Fibroblast of villous mesenchyme (primary cell): ENCODE results near the gene CUL4B. TPM values are rescaled to one million over a fixed set of nuclear protein-coding genes. Genes with fewer than 3 reads are reported as not detected.

Experiments used
- DNase-seq: peaks from one replicate; pipeline ENCODE4 v3.0.0-alpha.2; 2010; ENCODE audit warnings: low read depth
- H3K4me3 ChIP-seq: 2 replicates; pipeline ENCODE4 v1.5.1; 2011; ENCODE audit warnings: low read depth, mild to moderate bottlenecking, low read length
- total RNA-seq: library from RNA; depleted of rRNA; stranded (reverse); fragments of >200 nt; gene quantifications from 2 replicates; pipeline ENCODE4 v1.2.3, GENCODE V29; 2012
- TF ChIP-seq, protein P1 (sequence below): IDR thresholded peaks from 2 replicates; pipeline ENCODE4 v1.5.1; 2012; ENCODE audit warnings: low read depth, mild to moderate bottlenecking, low read length; ENCODE audit not compliant: insufficient read depth

The CUL4B gene
- total RNA-seq, 1 donor: 212 TPM

DNA sequence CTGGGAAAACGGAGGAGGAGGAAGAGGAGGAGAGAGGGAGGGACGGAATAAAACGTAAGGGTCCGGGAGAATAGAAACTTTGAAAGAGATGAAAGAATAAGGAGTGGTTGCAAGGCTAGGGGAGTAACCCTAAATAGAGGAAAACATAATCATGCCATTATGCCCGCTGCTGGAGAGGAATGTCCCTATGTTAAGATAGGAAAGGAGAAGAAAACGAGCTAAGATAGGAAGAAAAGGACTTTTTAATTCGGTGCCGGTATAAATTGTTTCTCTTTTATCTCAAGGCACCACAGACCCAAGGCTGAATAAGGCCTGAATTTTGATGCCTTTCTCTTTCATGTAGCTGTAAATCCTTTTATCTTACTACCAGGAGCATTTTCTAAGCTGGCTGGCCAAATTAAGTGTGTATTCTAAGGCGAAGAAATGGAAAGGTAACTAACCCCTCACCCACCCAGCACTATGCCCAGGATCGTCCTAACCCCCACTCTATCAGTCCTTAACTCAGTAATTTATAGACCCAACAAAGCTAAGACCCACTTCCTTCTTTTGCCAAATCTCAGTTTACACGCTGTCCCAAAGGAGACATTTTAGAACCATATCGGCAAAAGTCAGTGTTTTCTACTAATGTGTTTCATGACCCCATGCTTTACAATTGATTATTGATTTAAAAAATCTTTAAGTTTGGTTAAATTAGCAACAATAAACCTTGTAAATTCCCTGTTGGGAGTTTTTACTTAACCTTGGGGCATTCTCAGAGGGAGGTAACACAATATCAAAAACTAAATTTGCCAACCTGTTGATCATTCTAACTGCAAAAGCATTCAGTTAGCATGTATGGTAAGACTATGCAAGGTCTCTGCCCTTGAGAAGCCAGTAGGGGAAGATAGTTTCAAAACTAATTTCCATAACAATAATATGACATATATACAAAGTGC lies 1.1 kb upstream of the CUL4B start:
- TF ChIP-seq, protein P1, sequence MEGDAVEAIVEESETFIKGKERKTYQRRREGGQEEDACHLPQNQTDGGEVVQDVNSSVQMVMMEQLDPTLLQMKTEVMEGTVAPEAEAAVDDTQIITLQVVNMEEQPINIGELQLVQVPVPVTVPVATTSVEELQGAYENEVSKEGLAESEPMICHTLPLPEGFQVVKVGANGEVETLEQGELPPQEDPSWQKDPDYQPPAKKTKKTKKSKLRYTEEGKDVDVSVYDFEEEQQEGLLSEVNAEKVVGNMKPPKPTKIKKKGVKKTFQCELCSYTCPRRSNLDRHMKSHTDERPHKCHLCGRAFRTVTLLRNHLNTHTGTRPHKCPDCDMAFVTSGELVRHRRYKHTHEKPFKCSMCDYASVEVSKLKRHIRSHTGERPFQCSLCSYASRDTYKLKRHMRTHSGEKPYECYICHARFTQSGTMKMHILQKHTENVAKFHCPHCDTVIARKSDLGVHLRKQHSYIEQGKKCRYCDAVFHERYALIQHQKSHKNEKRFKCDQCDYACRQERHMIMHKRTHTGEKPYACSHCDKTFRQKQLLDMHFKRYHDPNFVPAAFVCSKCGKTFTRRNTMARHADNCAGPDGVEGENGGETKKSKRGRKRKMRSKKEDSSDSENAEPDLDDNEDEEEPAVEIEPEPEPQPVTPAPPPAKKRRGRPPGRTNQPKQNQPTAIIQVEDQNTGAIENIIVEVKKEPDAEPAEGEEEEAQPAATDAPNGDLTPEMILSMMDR: no peak
- DNase-seq: no peak
- peak overlapping the region; percentile 79 for H3K4me3 ChIP-seq

DNA sequence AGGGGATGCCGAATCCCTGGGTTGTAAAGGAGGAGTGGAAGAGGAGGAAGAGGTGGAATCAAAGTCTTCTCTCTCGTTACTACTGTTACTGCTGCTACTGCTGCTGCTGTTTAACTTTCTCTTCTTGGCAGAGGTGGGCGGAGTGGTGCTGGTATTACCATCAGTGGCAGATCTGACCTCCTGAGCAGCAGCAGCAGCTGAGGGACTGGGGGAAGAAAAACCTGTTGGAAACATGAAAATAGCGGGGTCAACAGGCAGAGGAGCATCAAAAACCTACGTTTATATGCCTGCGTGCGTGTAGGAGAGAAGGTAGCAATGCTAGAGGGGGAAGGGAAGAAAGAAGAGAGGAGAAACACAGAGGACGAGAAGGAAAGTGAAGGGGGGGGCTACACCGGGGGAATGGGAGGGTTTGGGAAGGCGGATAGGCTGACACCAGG lies 339 bp downstream of the CUL4B start:
- H3K4me3 ChIP-seq: peak overlapping the region; percentile 79
- peak; percentile 58 for DNase-seq
- TF ChIP-seq, protein P1: no peak

DNA sequence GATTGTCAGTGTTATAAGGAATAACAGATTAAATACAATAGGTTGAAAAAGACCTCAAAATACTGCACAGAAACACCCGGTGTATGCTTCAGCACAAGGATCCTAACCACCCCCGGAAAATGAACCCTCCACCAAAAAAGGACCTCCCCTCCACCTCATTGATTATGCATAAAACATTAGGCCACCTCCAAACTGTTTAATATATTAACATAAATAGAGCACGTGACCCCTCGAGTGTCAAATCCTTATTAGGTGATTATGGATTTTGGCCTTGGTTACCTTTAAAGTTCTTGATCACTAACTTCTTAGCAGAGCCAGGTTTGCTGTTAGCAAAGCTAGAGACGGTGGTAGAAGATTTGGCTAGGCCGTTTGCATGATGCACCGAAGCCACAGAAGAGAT lies 958 bp downstream of the CUL4B start:
- TF ChIP-seq, protein P1: no peak
- H3K4me3 ChIP-seq: peak overlapping the region; percentile 79
- no peak for DNase-seq

DNA sequence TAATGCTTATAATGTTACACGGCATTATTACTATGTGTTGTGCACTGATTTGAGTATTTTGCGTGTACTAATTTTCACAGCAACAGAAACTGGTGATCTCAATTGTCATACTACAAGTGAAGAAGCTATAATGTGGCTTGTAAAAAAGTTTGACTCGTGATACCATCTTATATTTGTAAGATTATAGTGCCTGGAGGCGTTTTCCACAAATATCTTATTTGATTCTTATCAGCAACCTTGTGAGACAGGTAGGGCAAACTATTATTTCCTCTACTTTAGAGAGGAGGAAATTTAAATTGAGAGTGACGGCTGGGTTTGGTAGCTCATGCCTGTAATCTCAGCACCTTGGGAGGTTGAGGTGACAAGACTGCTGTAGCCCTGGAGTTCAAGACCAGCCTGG lies 4.5 kb downstream of the CUL4B start:
- DNase-seq: no peak
- TF ChIP-seq, protein P1: no peak
- no peak overlapping the region for H3K4me3 ChIP-seq

DNA sequence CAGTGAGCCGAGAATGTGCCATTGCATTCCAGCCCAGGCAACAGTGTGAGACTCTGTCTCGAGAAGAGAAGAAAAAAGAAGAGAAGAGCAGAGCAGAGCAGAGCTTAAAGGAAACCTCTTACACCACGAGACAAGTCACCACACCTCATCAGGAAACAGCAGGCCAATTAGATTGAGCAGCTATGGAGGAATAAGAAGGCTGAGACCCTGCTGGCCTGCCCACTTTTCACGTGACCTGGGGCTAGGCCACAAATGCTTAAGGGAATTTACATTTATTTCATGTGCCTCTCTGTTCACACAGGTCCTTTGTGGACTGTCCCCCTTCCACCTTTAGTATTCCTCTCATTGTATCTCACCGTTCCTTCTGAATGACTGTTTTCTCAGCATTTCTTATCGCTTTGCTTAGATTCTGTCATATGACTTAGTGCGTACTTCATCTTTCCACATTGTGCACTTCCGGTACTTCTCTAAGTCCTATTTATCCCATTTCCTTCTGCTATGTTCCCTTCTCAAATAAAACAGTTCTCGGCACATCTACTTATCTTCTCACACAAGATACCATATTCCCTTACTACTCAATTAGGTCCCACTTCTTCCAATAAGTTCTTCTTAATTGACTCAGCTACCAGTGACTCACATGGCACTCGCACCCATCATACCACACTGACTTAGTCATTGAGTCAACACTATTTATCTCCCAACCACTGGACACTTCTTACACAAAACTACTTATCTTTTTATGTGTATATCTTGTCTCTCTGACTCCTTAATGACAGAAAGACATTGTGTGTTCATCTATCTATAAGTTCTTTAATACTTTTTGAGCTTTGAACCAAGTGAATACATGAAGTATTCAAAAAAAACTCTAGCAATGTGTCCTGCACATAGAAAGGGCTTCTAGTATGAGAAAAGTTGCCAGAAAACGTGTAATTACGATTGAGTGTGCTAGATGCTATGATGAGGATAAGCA lies 11.0 kb downstream of the CUL4B start:
- peak; percentile 93 for DNase-seq
- TF ChIP-seq, protein P1: no peak
- H3K4me3 ChIP-seq: no peak overlapping the region

DNA sequence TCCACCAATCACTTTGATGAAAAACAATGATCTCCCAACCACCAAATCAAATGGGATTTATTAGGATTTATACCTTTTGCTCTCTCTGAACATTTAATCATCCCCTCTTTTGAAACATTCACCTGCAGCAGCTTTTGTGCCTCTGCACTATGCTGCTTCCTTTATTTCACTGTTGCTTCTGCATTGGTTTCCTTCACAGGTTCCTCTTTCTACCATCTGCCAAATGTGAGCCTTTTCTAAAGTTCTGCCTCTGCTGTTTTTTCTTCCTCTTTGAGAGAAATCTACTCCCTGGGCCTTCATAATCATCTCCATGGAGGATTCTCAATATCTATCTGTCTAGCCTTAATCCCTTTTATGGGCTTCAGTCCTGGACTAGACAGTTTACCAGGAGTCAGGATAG lies 24.7 kb downstream of the CUL4B start:
- DNase-seq: no peak
- H3K4me3 ChIP-seq: no peak overlapping the region
- TF ChIP-seq, protein P1: no peak
